Measurements from ENCODE around the gene PGGHG. TPM values are rescaled to one million over a fixed set of nuclear protein-coding genes. Genes with fewer than 3 reads are reported as not detected.
"Not testable (repeated sequence)": the region's sequence is repeated elsewhere in the genome, so short reads cannot be mapped to it uniquely, and the experiment has no call there.

Gene PGGHG
- total and polyA plus RNA-seq, 2 of the 13 experiments (the other 11 are each of a cell fraction or from before 2014, with no cell fraction given) = 5.9 to 14.8 TPM

GRCh38 chr11:307766-308708 is 19.1 kb downstream of the PGGHG start, which contains the start of gene IFITM2 (continued):
- TF ChIP-seq CEBPB (IDR thresholded peaks at IDR 0.05; ENCODE audit: borderline replicate concordance, low read depth, low read length) (peak; percentile 69; the same call in 1 of the 2 replicates), GABPB1 (CRISPR knock-in tag; IDR thresholded peaks at IDR 0.05) (peak; percentile 51), ELF3 (CRISPR knock-in tag; IDR thresholded peaks at IDR 0.05) (peak; percentile 74), SMC3 (IDR thresholded peaks at IDR 0.05; ENCODE audit: low read length) (peak; percentile 16; the same call in 1 of the 2 replicates), TEAD3 (CRISPR knock-in tag; optimal IDR thresholded peaks at IDR 0.05; ENCODE audit: borderline replicate concordance) (peak; percentile 77), ZNF350 (CRISPR knock-in tag; IDR thresholded peaks at IDR 0.05; ENCODE audit: borderline replicate concordance, low read depth) (0 out of 2 replicates have a peak, but pooled peaks have one; percentile 22), FOXA1 (CRISPR knock-in tag; IDR thresholded peaks at IDR 0.05) (peak; percentile 59; the same call in 1 of the 2 replicates), THRA (CRISPR knock-in tag; IDR thresholded peaks at IDR 0.05; ENCODE audit: borderline replicate concordance) (peak; percentile 44; the same call in 1 of the 2 replicates), POLR2A (IDR thresholded peaks at IDR 0.05; ENCODE audit: insufficient read depth in 1 of 2, low read depth in 2 of 2, low read length in 2 of 2) (peak in 1 of 2 experiments; percentile 52; a peak in 1 of 4 replicates), POLR2AphosphoS5 (IDR thresholded peaks at IDR 0.05; ENCODE audit: low read depth, low read length) (peak; percentile 32; the same call in 1 of the 2 replicates), SIN3A (IDR thresholded peaks at IDR 0.05; ENCODE audit: borderline replicate concordance, low read depth, low read length) (peak; percentile 33; the same call in 1 of the 2 replicates), PAXIP1 (CRISPR knock-in tag; conservative IDR thresholded peaks at IDR 0.05) (0 out of 2 replicates have a peak, but pooled peaks have one; percentile 15), GATAD1 (CRISPR knock-in tag; IDR thresholded peaks at IDR 0.05) (peak; percentile 30; the same call in 1 of the 2 replicates), UBTF (CRISPR knock-in tag; IDR thresholded peaks at IDR 0.05) (peak; percentile 43), TFAP4 (IDR thresholded peaks at IDR 0.05; ENCODE audit: borderline replicate concordance, low read depth) (peak; percentile 11; the same call in 1 of the 2 replicates), FOXA3 (CRISPR knock-in tag; IDR thresholded peaks at IDR 0.05) (peak; percentile 48), SALL1 (CRISPR knock-in tag; IDR thresholded peaks at IDR 0.05) (peak; percentile 37; the same call in 1 of the 2 replicates)
- not testable (repeated sequence) for TF ChIP-seq FOXA1 (IDR thresholded peaks at IDR 0.05)
